ENCODE data around the gene C16orf86.

DNA sequence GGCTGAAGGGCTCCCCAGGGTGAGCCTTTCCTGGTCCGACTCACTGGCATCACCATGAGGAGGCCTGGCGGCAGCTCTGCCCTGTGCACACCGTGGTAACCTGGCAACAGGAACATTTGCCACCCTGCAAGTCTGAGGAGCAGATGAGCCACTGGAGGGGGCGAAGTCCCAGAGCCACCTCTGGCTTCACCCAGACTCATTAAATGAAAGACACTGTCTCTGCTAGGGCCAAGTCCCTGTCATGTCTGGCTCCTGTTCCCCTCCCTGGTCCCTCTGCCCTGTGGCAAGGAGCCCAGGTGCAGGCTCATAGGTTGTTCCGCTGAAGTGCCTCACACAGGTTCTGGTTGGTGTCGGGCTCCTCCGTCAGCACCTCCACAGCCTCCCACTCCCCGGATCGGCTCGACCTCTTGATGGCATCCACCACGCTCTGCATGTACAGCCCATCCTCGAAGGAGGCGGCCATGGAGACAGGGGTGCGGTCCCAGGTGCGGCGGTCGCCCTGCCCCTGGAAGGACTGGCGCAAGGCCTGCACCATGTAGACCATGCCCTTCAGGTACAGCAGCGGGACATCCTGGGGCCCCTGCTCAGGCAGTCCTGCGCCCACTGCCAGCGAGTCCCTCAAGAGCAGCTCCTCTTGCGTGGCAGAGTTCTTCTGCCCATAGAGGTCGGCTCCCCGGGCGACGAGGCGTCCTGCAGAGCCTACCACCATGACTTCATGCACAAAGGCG is 8.4 kb downstream of the C16orf86 start:
- TF ChIP-seq POLR2A (IDR thresholded peaks at IDR 0.05; ENCODE audit: low read length) (no peak), GATA1 (IDR thresholded peaks at IDR 0.05; ENCODE audit: low read depth, low read length) (no peak)

Data from erythroblast (primary cell).